ENCODE data around the gene OLFM1.

- no peak for TF ChIP-seq EZH2 (IDR thresholded peaks at IDR 0.05; ENCODE audit: insufficient read depth, low read length)
- TF ChIP-seq, protein P1, sequence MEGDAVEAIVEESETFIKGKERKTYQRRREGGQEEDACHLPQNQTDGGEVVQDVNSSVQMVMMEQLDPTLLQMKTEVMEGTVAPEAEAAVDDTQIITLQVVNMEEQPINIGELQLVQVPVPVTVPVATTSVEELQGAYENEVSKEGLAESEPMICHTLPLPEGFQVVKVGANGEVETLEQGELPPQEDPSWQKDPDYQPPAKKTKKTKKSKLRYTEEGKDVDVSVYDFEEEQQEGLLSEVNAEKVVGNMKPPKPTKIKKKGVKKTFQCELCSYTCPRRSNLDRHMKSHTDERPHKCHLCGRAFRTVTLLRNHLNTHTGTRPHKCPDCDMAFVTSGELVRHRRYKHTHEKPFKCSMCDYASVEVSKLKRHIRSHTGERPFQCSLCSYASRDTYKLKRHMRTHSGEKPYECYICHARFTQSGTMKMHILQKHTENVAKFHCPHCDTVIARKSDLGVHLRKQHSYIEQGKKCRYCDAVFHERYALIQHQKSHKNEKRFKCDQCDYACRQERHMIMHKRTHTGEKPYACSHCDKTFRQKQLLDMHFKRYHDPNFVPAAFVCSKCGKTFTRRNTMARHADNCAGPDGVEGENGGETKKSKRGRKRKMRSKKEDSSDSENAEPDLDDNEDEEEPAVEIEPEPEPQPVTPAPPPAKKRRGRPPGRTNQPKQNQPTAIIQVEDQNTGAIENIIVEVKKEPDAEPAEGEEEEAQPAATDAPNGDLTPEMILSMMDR (IDR thresholded peaks at IDR 0.05; ENCODE audit: insufficient read depth, low read depth, low read length) = no peak
Observed at GRCh38 chr9:135139366-135139959, 52.0 kb downstream of the OLFM1 start.

Measured in astrocyte (in vitro differentiated cells and primary cell).